H1 (cell line): Measurements from ENCODE around the gene PIK3R4. TPM values are rescaled to one million over a fixed set of nuclear protein-coding genes. Genes with fewer than 3 reads are reported as not detected.

Source experiments
- CTCF ChIA-PET: fragments of 300-600 bp; sonication (Branson Sonifier 250); formaldehyde crosslinking; loops from one replicate; lab custom pipeline; 2021; ENCODE audit not compliant: partially characterized antibody; lab: Charles Lee
- POLR2A ChIA-PET: fragments of 300-600 bp; sonication (Branson Sonifier 250); formaldehyde crosslinking; loops from one replicate; lab custom pipeline; 2021; ENCODE audit warnings: inconsistent platforms; ENCODE audit not compliant: partially characterized antibody; lab: Charles Lee
- DNase-seq, 2 experiments: peaks; one replicate each; pipeline versions ENCODE4 v3.0.0 to v3.0.0-alpha.2; 2010 to 2022; ENCODE audit warnings: low spot score in 2 of 2, low read depth in 1 of 2, mixed read lengths in 1 of 2
- FAIRE-seq: peaks from 2 replicates; lab custom pipeline; 2011; peaks lifted over from hg19 to GRCh38; lab: Jason Lieb, UNC
- H2AFZ ChIP-seq: 2 replicates; pipeline ENCODE4 v1.8.1; 2012; ENCODE audit warnings: low read length, inconsistent platforms
- H2AK5ac ChIP-seq: 2 replicates; pipeline ENCODE4 v1.6.1; 2013; ENCODE audit warnings: low read depth, low read length
- H2BK120ac ChIP-seq: replicated peaks from 2 replicates; pipeline ENCODE3; 2013; ENCODE audit warnings: low read depth, low read length, inconsistent platforms
- H2BK12ac ChIP-seq: 2 replicates; pipeline ENCODE4 v1.6.1; 2013; ENCODE audit warnings: low read depth, low read length
- H2BK15ac ChIP-seq: 2 replicates; pipeline ENCODE4 v1.6.1; 2013; ENCODE audit warnings: low read length
- H2BK20ac ChIP-seq: 2 replicates; pipeline ENCODE4 v1.6.1; 2013; ENCODE audit warnings: low read length
- H2BK5ac ChIP-seq: 2 replicates; pipeline ENCODE4 v1.6.1; 2013; ENCODE audit warnings: low read depth, low read length
- H3K14ac ChIP-seq: 2 replicates; pipeline ENCODE4 v1.6.1; 2013; ENCODE audit warnings: inconsistent platforms; ENCODE audit not compliant: insufficient read length
- H3K18ac ChIP-seq: 2 replicates; pipeline ENCODE4 v1.6.1; 2013; ENCODE audit warnings: low read length; ENCODE audit errors: extremely low read depth
- H3K23ac ChIP-seq: 2 replicates; pipeline ENCODE4 v1.6.1; 2013; ENCODE audit warnings: inconsistent platforms; ENCODE audit not compliant: insufficient read length
- H3K23me2 ChIP-seq: 2 replicates; pipeline ENCODE4 v1.6.1; 2013; ENCODE audit warnings: low read depth, low read length
- H3K27ac ChIP-seq: 2 replicates; pipeline ENCODE4 v1.6.1; 2011; ENCODE audit warnings: low read depth, low read length, inconsistent platforms
- H3K27me3 ChIP-seq, 4 experiments: replicated peaks in 1 of 4; 1 replicate in 1 of 4; 2 replicates in 3 of 4; pipeline versions ENCODE4 v1.6.1 to v1.8.1; 2011 to 2013; ENCODE audit warnings: low read length in 3 of 4, mild to moderate bottlenecking in 3 of 4, inconsistent platforms in 2 of 4, mixed read lengths in 2 of 4, moderate library complexity in 1 of 4; ENCODE audit not compliant: control insufficient read depth in 3 of 4, insufficient read depth in 3 of 4; ENCODE audit errors: extremely low read depth in 1 of 4
- H3K36me3 ChIP-seq, 4 experiments: 2 replicates each; pipeline versions ENCODE4 v1.6.1 to v1.8.1; 2011 to 2013; ENCODE audit warnings: mild to moderate bottlenecking in 4 of 4, low read length in 3 of 4, moderate library complexity in 2 of 4, control low read depth in 1 of 4, inconsistent platforms in 1 of 4; ENCODE audit not compliant: insufficient read depth in 4 of 4, control insufficient read depth in 2 of 4
- H3K4ac ChIP-seq: replicated peaks from 2 replicates; pipeline ENCODE3; 2013; ENCODE audit warnings: low read length, low read depth, mixed read lengths, inconsistent platforms; ENCODE audit not compliant: insufficient read length
- H3K4me1 ChIP-seq, 4 experiments: replicated peaks in 1 of 4; 1 replicate in 1 of 4; 2 replicates in 3 of 4; pipeline versions ENCODE4 v1.6.1 to v1.8.1; 2011 to 2013; ENCODE audit warnings: low read length in 3 of 4, inconsistent platforms in 2 of 4, mixed read lengths in 1 of 4; ENCODE audit not compliant: insufficient read depth in 4 of 4, control insufficient read depth in 3 of 4
- H3K4me2 ChIP-seq, 2 experiments: 2 replicates each; pipeline versions ENCODE4 v1.6.1 to v1.8.1; 2011 to 2013; ENCODE audit warnings: low read depth in 2 of 2, low read length in 2 of 2, control low read depth in 1 of 2, inconsistent platforms in 1 of 2, mild to moderate bottlenecking in 1 of 2; ENCODE audit not compliant: insufficient read depth in 1 of 2
- H3K4me3 ChIP-seq, 4 experiments: fragments of 200-600, 300-600 bp in 1 of 4; sonication (generic), shearing (Covaris generic), sonication (Bioruptor Twin) in 1 of 4; 2 replicates each; pipeline versions ENCODE4 v1.5.1 to v1.8.1; 2011 to 2016; ENCODE audit warnings: low read length in 4 of 4, low read depth in 3 of 4, control low read depth in 2 of 4, inconsistent platforms in 2 of 4, mild to moderate bottlenecking in 2 of 4, mixed read lengths in 1 of 4, moderate library complexity in 1 of 4; ENCODE audit not compliant: insufficient read depth in 2 of 4; ENCODE audit errors: extremely low read depth in 1 of 4
- H3K56ac ChIP-seq: replicated peaks from 2 replicates; pipeline ENCODE3; 2013; ENCODE audit warnings: low read depth, mild to moderate bottlenecking, mixed read lengths, low read length, inconsistent platforms; ENCODE audit not compliant: insufficient read length
- H3K79me1 ChIP-seq: 2 replicates; pipeline ENCODE4 v1.6.1; 2013; ENCODE audit warnings: low read depth, low read length, control low read depth
- H3K79me2 ChIP-seq, 2 experiments: 2 replicates each; pipeline versions ENCODE4 v1.6.1 to v1.8.1; 2012 to 2013; ENCODE audit warnings: low read length in 2 of 2, mild to moderate bottlenecking in 2 of 2, inconsistent platforms in 1 of 2; ENCODE audit not compliant: insufficient read depth in 2 of 2, control insufficient read depth in 1 of 2
- H3K9ac ChIP-seq, 4 experiments: replicated peaks in 1 of 4; 1 replicate in 1 of 4; 2 replicates in 3 of 4; pipeline versions ENCODE4 v1.6.1 to v1.8.1; 2011 to 2013; ENCODE audit warnings: low read depth in 3 of 4, low read length in 3 of 4, control low read depth in 2 of 4, mild to moderate bottlenecking in 2 of 4, moderate library complexity in 2 of 4, inconsistent platforms in 1 of 4; ENCODE audit errors: extremely low read depth in 1 of 4
- H3K9me3 ChIP-seq, 2 experiments: 2 replicates each; pipeline versions ENCODE4 v1.6.1 to v1.8.1; 2012 to 2013; ENCODE audit warnings: mild to moderate bottlenecking in 2 of 2, moderate library complexity in 2 of 2, control low read depth in 1 of 2, inconsistent platforms in 1 of 2, low read depth in 1 of 2, low read length in 1 of 2, mixed read lengths in 1 of 2; ENCODE audit not compliant: insufficient read depth in 2 of 2
- H4K20me1 ChIP-seq, 2 experiments: replicated peaks in 1 of 2; 2 replicates each; pipeline versions ENCODE3 to v1.8.1; 2011 to 2013; ENCODE audit warnings: inconsistent platforms in 2 of 2, low read length in 2 of 2, mild to moderate bottlenecking in 1 of 2; ENCODE audit not compliant: insufficient read depth in 2 of 2, control insufficient read depth in 1 of 2
- H4K5ac ChIP-seq: 2 replicates; pipeline ENCODE4 v1.6.1; 2013; ENCODE audit warnings: low read length, low read depth, mixed read lengths, inconsistent platforms; ENCODE audit not compliant: insufficient read length
- H4K8ac ChIP-seq: 2 replicates; pipeline ENCODE4 v1.8.0; 2013; ENCODE audit warnings: mild to moderate bottlenecking, moderate library complexity, low read length, inconsistent platforms; ENCODE audit not compliant: insufficient read depth; ENCODE audit errors: extremely low read depth
- H4K91ac ChIP-seq: replicated peaks from 2 replicates; pipeline ENCODE3; 2013; ENCODE audit warnings: low read length, mixed read lengths, inconsistent platforms; ENCODE audit not compliant: insufficient read length
- ASH2L ChIP-seq: fragments of 200-600, 300-600 bp; sonication (generic); IDR thresholded peaks from one replicate; pipeline ENCODE4 v1.7.1; 2017; ENCODE audit warnings: low read length
- BRCA1 ChIP-seq: IDR thresholded peaks from 2 replicates; pipeline ENCODE4 v1.6.1; 2012; ENCODE audit warnings: low read depth, low read length, improper control_type of control experiment
- FOSL1 ChIP-seq: IDR thresholded peaks from 2 replicates; pipeline ENCODE4 v1.6.1; 2011; ENCODE audit warnings: mild to moderate bottlenecking, low read depth, low read length, moderate library complexity; ENCODE audit not compliant: insufficient read depth
- KDM1A ChIP-seq: fragments of 200-600, 300-600 bp; sonication (generic); IDR thresholded peaks from 2 replicates; pipeline ENCODE4 v1.7.1; 2016; ENCODE audit warnings: mild to moderate bottlenecking, low read length, borderline replicate concordance
- KDM5A ChIP-seq: fragments of 200-600 bp; IDR thresholded peaks from 2 replicates; pipeline ENCODE4 v1.7.1; 2012; ENCODE audit warnings: mild to moderate bottlenecking, low read length, inconsistent platforms, mixed read lengths
- POU5F1 ChIP-seq: IDR thresholded peaks from 2 replicates; pipeline ENCODE4 v1.6.1; 2011; ENCODE audit warnings: low read depth, mild to moderate bottlenecking, low read length, moderate library complexity
- RAD21 ChIP-seq, 2 experiments: IDR thresholded peaks in 1 of 2; conservative IDR thresholded peaks in 1 of 2; 2 replicates each; pipeline ENCODE4 v1.6.1; 2011; ENCODE audit warnings: low read depth in 2 of 2, low read length in 2 of 2, improper control_type of control experiment in 1 of 2, inconsistent platforms in 1 of 2, mild to moderate bottlenecking in 1 of 2, moderate library complexity in 1 of 2
- SRF ChIP-seq: IDR thresholded peaks from 2 replicates; pipeline ENCODE4 v1.6.1; 2011; ENCODE audit warnings: mild to moderate bottlenecking, low read depth, low read length, moderate library complexity
- ZNF274 ChIP-seq: IDR thresholded peaks from 2 replicates; pipeline ENCODE4 v1.7.0; 2012; ENCODE audit warnings: low read length, borderline replicate concordance; ENCODE audit errors: extremely low read depth
- WGBS, 2 experiments: shearing (Covaris generic) in 1 of 2; methylation state at CpG; one replicate each; pipeline versions ENCODE4 v1.1.6 to v1.1.7; 2013 to 2015; ENCODE audit warnings: low lambda C conversion rate in 2 of 2, mixed read lengths in 2 of 2, inconsistent platforms in 1 of 2, low coverage in 1 of 2, missing lambda C conversion rate in 1 of 2; ENCODE audit not compliant: insufficient replicate concordance in 2 of 2, insufficient coverage in 1 of 2, insufficient read length in 1 of 2; ENCODE audit errors: extremely low coverage in 1 of 2, missing lambda C conversion rate in 1 of 2; 5-methylcytosine and 5-hydroxymethylcytosine counted together
- polyA plus RNA-seq, 7 experiments: library from polyadenylated mRNA; depleted of rRNA in 3 of 7; stranded (reverse) in 5 of 7; unstranded in 2 of 7; fragments of >200 nt in 5 of 7; fragments of 200-250 nt in 2 of 7; gene quantifications; 1 replicate in 5 of 7; 2 replicates in 1 of 7; 4 replicates in 1 of 7; pipeline versions ENCODE4 v1.2.1 to v1.2.3, GENCODE V29; 2011 to 2013; ENCODE audit warnings: missing spikeins in 2 of 7, mixed read lengths in 2 of 7
- total RNA-seq: library from RNA; stranded (reverse); fragmentation: NEBNext Ultra II Directional; extraction: Animal tissue kit (Norgen Biotek cat#: 25700); gene quantifications from 2 replicates; pipeline ENCODE4 v1.2.1, GENCODE V29; 2021
- TF ChIP-seq, protein P1 (sequence below), 3 experiments: IDR thresholded peaks; 1 replicate in 2 of 3; 2 replicates in 1 of 3; pipeline versions ENCODE4 v1.5.1 to v1.6.1; 2011; ENCODE audit warnings: low read length in 3 of 3, mild to moderate bottlenecking in 3 of 3, inconsistent platforms in 2 of 3, low read depth in 1 of 3, moderate library complexity in 1 of 3; ENCODE audit not compliant: insufficient read depth in 1 of 3; ENCODE audit errors: control extremely low read depth in 1 of 3

Gene PIK3R4
- total and polyA plus RNA-seq, 2 of the 8 experiments (the other 6 are each of a cell fraction or from before 2014, with no cell fraction given): 43.8 to 87.4 TPM

DNA sequence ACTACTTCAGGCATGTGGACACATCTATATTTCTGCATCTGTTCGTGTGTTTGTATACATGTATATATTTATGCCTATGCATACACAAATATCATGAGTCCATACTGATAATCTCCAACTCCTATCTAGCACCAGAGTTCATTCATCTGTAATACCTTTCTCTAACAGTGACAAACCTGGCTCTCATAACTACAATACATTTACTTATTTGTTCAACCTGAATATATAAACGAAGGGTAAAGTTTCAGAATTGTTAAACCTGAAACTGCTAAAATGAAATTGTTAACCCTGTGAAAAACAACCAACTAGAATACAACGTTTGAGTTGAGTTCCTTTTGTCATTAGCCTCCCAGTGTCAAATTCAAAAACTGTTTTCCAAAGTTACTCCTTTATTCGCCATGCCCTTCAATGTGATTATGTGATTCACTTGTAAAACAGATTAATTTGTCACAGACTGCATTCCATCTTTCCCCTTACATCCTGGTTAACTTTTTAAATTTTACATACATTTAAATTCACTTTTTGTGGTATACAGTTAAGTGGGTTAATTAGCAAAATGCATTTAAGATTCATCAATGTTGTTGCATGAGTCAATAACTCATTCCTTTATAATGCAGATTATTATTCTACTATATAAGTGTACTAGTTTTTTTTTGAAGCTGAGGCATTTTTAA lies 58.5 kb downstream of the PIK3R4 start:
- DNase-seq: no peak
- Histone ChIP-seq H3K23ac (no peak overlapping the region), H3K18ac (no peak overlapping the region), H2AFZ (no peak overlapping the region), H3K23me2 (no peaks in the 10 kb centered on the region), H4K20me1 (no peaks in the 10 kb centered on the region), H3K79me1 (no peaks in the 10 kb centered on the region), H3K79me2 (no peaks in the 10 kb centered on the region), H4K5ac (no peak overlapping the region), H2BK120ac (no peak overlapping the region), H4K91ac (no peak overlapping the region), H2BK12ac (no peak overlapping the region), H3K4ac (no peak overlapping the region), H3K4me2 (no peak overlapping the region), H2BK5ac (no peak overlapping the region), H4K8ac (no peak overlapping the region), H3K4me1 (no peaks in the 10 kb centered on the region), H3K56ac (no peak overlapping the region), H3K36me3 (peaks cover 4 to 26% (median 17%) of the 10 kb centered on the region in 4 experiments; a peak in 6 of 8 replicates), H2BK15ac (no peak overlapping the region), H2AK5ac (no peak overlapping the region), H2BK20ac (no peak overlapping the region), H3K27me3 (no peaks in the 10 kb centered on the region), H3K9ac (no peak overlapping the region), H3K14ac (no peak overlapping the region), H3K27ac (no peak overlapping the region), H3K4me3 (no peak overlapping the region), H3K9me3 (no peaks in the 10 kb centered on the region)
- 87% methylated on average over 4 of the region's 4 CpGs; no CpG with 5 or more reads in 1 of the 2 experiments for WGBS, 2 experiments
- CTCF ChIA-PET: interaction anchor here (0.9 kb wide), 1 partner anchor 208 kb away, joined by 3 read pairs; no protein-coding TSS in a partner anchor
- no peak for FAIRE-seq
- POLR2A ChIA-PET: interaction anchor here (0.7 kb wide), 1 partner anchor 32 kb away, joined by 3 read pairs; no protein-coding TSS in a partner anchor
- TF ChIP-seq SRF: no peak
- no peak for TF ChIP-seq ZNF274
- no peak for TF ChIP-seq ASH2L
- no peak for TF ChIP-seq RAD21 (IDR thresholded peaks at IDR 0.05 in 1 of 2, conservative IDR thresholded peaks at IDR 0.05 in 1 of 2; ENCODE audit: low read depth in 2 of 2, low read length in 2 of 2)
- TF ChIP-seq FOSL1: no peak
- no peak for TF ChIP-seq BRCA1
- no peak for TF ChIP-seq POU5F1
- no peak for TF ChIP-seq KDM1A
- no peak for TF ChIP-seq KDM5A
- TF ChIP-seq, protein P1, sequence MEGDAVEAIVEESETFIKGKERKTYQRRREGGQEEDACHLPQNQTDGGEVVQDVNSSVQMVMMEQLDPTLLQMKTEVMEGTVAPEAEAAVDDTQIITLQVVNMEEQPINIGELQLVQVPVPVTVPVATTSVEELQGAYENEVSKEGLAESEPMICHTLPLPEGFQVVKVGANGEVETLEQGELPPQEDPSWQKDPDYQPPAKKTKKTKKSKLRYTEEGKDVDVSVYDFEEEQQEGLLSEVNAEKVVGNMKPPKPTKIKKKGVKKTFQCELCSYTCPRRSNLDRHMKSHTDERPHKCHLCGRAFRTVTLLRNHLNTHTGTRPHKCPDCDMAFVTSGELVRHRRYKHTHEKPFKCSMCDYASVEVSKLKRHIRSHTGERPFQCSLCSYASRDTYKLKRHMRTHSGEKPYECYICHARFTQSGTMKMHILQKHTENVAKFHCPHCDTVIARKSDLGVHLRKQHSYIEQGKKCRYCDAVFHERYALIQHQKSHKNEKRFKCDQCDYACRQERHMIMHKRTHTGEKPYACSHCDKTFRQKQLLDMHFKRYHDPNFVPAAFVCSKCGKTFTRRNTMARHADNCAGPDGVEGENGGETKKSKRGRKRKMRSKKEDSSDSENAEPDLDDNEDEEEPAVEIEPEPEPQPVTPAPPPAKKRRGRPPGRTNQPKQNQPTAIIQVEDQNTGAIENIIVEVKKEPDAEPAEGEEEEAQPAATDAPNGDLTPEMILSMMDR (IDR thresholded peaks at IDR 0.05; ENCODE audit: control extremely low read depth in 1 of 3, insufficient read depth in 1 of 3, low read depth in 1 of 3, low read length in 3 of 3): no peak
